HEK293 (cell line): ENCODE measurements around the gene SEC16A.

ENCODE experiments used
- BCL11A ChIP-seq: fragments of 450-650 bp; formaldehyde crosslinking; IDR thresholded peaks from 2 replicates; pipeline ENCODE4 v1.5.1; 2016; ENCODE audit warnings: low read depth, missing biosample characterization, missing genetic modification characterization
- HIC1 ChIP-seq: fragments of 450-650 bp; formaldehyde crosslinking; IDR thresholded peaks from 2 replicates; pipeline ENCODE4 v1.5.1; 2016; ENCODE audit warnings: missing biosample characterization, missing genetic modification characterization
- KLF16 ChIP-seq: fragments of 450-650 bp; formaldehyde crosslinking; IDR thresholded peaks from 2 replicates; pipeline ENCODE4 v1.5.1; 2017; ENCODE audit warnings: missing biosample characterization, missing genetic modification characterization
- KLF8 ChIP-seq: fragments of 450-650 bp; formaldehyde crosslinking; IDR thresholded peaks from 2 replicates; pipeline ENCODE4 v1.5.1; 2016; ENCODE audit warnings: missing biosample characterization, missing genetic modification characterization
- OVOL3 ChIP-seq: fragments of 450-650 bp; formaldehyde crosslinking; IDR thresholded peaks from 2 replicates; pipeline ENCODE4 v1.5.1; 2016; ENCODE audit warnings: missing biosample characterization, missing genetic modification characterization
- PRDM10 ChIP-seq: fragments of 450-650 bp; formaldehyde crosslinking; IDR thresholded peaks from 2 replicates; pipeline ENCODE4 v1.5.1; 2016; ENCODE audit warnings: missing biosample characterization, missing genetic modification characterization
- SALL2 ChIP-seq: fragments of 450-650 bp; formaldehyde crosslinking; IDR thresholded peaks from 2 replicates; pipeline ENCODE4 v1.5.0; 2017; ENCODE audit warnings: missing biosample characterization, mild to moderate bottlenecking, missing genetic modification characterization, borderline replicate concordance
- SCRT1 ChIP-seq: fragments of 450-650 bp; formaldehyde crosslinking; IDR thresholded peaks from 2 replicates; pipeline ENCODE4 v1.5.1; 2016; ENCODE audit warnings: missing biosample characterization, missing genetic modification characterization, borderline replicate concordance
- ZBTB10 ChIP-seq: fragments of 450-650 bp; formaldehyde crosslinking; IDR thresholded peaks from 2 replicates; pipeline ENCODE4 v1.5.1; 2016; ENCODE audit warnings: missing biosample characterization, missing genetic modification characterization
- ZBTB11 ChIP-seq: fragments of 450-650 bp; formaldehyde crosslinking; conservative IDR thresholded peaks from 2 replicates; pipeline ENCODE4 v1.5.1; 2016; ENCODE audit warnings: low read depth, missing biosample characterization, missing genetic modification characterization
- ZBTB17 ChIP-seq: fragments of 450-650 bp; formaldehyde crosslinking; IDR thresholded peaks from 2 replicates; pipeline ENCODE4 v1.5.1; 2016; ENCODE audit warnings: missing biosample characterization, missing genetic modification characterization
- ZBTB26 ChIP-seq: fragments of 450-650 bp; formaldehyde crosslinking; optimal IDR thresholded peaks from 2 replicates; pipeline ENCODE3; 2016; ENCODE audit warnings: missing biosample characterization, mild to moderate bottlenecking, missing genetic modification characterization
- ZFP41 ChIP-seq: fragments of 450-650 bp; formaldehyde crosslinking; IDR thresholded peaks from 2 replicates; pipeline ENCODE4 v1.5.1; 2016; ENCODE audit warnings: missing biosample characterization, missing genetic modification characterization, borderline replicate concordance
- ZFP69B ChIP-seq: fragments of 450-650 bp; formaldehyde crosslinking; IDR thresholded peaks from 2 replicates; pipeline ENCODE4 v1.5.1; 2016; ENCODE audit warnings: missing biosample characterization, missing genetic modification characterization
- ZIC2 ChIP-seq: fragments of 450-650 bp; formaldehyde crosslinking; IDR thresholded peaks from 2 replicates; pipeline ENCODE4 v1.5.1; 2016; ENCODE audit warnings: missing biosample characterization, missing genetic modification characterization
- ZNF10 ChIP-seq: fragments of 450-650 bp; formaldehyde crosslinking; IDR thresholded peaks from 2 replicates; pipeline ENCODE4 v1.5.1; 2017; ENCODE audit warnings: missing biosample characterization, missing genetic modification characterization
- ZNF274 ChIP-seq, 2 experiments: fragments of 200-500 bp in 1 of 2; fragments of 450-650 bp in 1 of 2; sonication (Bioruptor generic) in 1 of 2; formaldehyde crosslinking in 1 of 2; IDR thresholded peaks; 2 replicates each; pipeline versions ENCODE4 v1.5.1 to v1.6.1; 2014 to 2016; ENCODE audit warnings: borderline replicate concordance in 1 of 2, inconsistent platforms in 1 of 2, low read length in 1 of 2, missing biosample characterization in 1 of 2, missing genetic modification characterization in 1 of 2
- ZNF302 ChIP-seq: fragments of 450-650 bp; formaldehyde crosslinking; IDR thresholded peaks from 2 replicates; pipeline ENCODE4 v1.5.1; 2016; ENCODE audit warnings: missing biosample characterization, missing genetic modification characterization, low read depth
- ZNF423 ChIP-seq: fragments of 450-650 bp; formaldehyde crosslinking; IDR thresholded peaks from 2 replicates; pipeline ENCODE4 v1.5.1; 2016; ENCODE audit warnings: missing biosample characterization, missing genetic modification characterization
- ZNF530 ChIP-seq: fragments of 450-650 bp; formaldehyde crosslinking; IDR thresholded peaks from 2 replicates; pipeline ENCODE4 v1.5.1; 2016; ENCODE audit warnings: low read depth, missing biosample characterization, missing genetic modification characterization
- ZNF626 ChIP-seq: fragments of 450-650 bp; sonication (Bioruptor Pico); formaldehyde crosslinking; IDR thresholded peaks from 2 replicates; pipeline ENCODE4 v1.5.1; 2018; ENCODE audit warnings: missing biosample characterization, missing genetic modification characterization, inconsistent platforms
- ZNF692 ChIP-seq: fragments of 450-650 bp; formaldehyde crosslinking; IDR thresholded peaks from 2 replicates; pipeline ENCODE4 v1.5.1; 2016; ENCODE audit warnings: missing biosample characterization, missing genetic modification characterization
- ZNF768 ChIP-seq: fragments of 450-650 bp; formaldehyde crosslinking; IDR thresholded peaks from 2 replicates; pipeline ENCODE4 v1.5.1; 2018; ENCODE audit warnings: missing biosample characterization, mild to moderate bottlenecking, missing genetic modification characterization
- ZNF837 ChIP-seq: fragments of 450-650 bp; formaldehyde crosslinking; IDR thresholded peaks from 2 replicates; pipeline ENCODE4 v1.5.1; 2016; ENCODE audit warnings: missing biosample characterization, missing genetic modification characterization

The SEC16A gene

GRCh38 chr9:136528716-136529341 lies 46.0 kb upstream of the SEC16A start (continued):
- TF ChIP-seq ZNF692 (peak; percentile 67; the same call in 1 of the 2 replicates), ZBTB11 (tag by site-specific recombination) (no peak), BCL11A (tag by site-specific recombination) (no peak), OVOL3 (tag by site-specific recombination) (no peak), ZBTB10 (tag by site-specific recombination) (0 out of 2 replicates have a peak, but pooled peaks have one; percentile 23), ZFP41 (tag by site-specific recombination) (no peak), SCRT1 (peak; percentile 76), ZBTB17 (tag by site-specific recombination) (no peak), ZNF423 (tag by site-specific recombination) (no peak), ZNF10 (tag by site-specific recombination) (no peak), ZNF274 (IDR thresholded peaks at IDR 0.05; ENCODE audit: low read length) (no peak), ZNF274 (tag by site-specific recombination; IDR thresholded peaks at IDR 0.05; ENCODE audit: borderline replicate concordance) (no peak), KLF16 (tag by site-specific recombination) (no peak), SALL2 (no peak), PRDM10 (tag by site-specific recombination) (no peak), KLF8 (no peak), ZBTB26 (no peak), ZFP69B (peak; percentile 72; the same call in 1 of the 2 replicates), ZNF768 (tag by site-specific recombination) (no peak), ZIC2 (tag by site-specific recombination) (peak; percentile 10; the same call in 1 of the 2 replicates), ZNF837 (tag by site-specific recombination) (no peak), ZNF302 (tag by site-specific recombination) (no peak), ZNF626 (tag by site-specific recombination) (no peak), HIC1 (0 out of 2 replicates have a peak, but pooled peaks have one; percentile 12), ZNF530 (no peak)
